DND-41 (cell line): Measurements from ENCODE around the gene CACNA2D3.
"Not testable (repeated sequence)": the region's sequence is repeated elsewhere in the genome, so short reads cannot be mapped to it uniquely, and the experiment has no call there.

Experiments
- ATAC-seq: fragments of 200-7000 bp; cut with Tn5 transposase; 3 replicates; pipeline ENCODE4 v1.9.1; 2021; ENCODE audit warnings: low read depth; ENCODE audit not compliant: insufficient read depth
- DNase-seq: peaks from one replicate; pipeline ENCODE4 v3.0.0-alpha.2; 2020
- H2AFZ ChIP-seq: 2 replicates; pipeline ENCODE4 v1.6.0; 2012; ENCODE audit warnings: low read depth, low read length
- H3K27ac ChIP-seq: 2 replicates; pipeline ENCODE4 v1.5.1; 2012; ENCODE audit warnings: low read length, inconsistent platforms
- H3K27me3 ChIP-seq: fragments of 200-600 bp; sonication (generic); 2 replicates; pipeline ENCODE4 v1.6.0; 2012; ENCODE audit warnings: low read length, mild to moderate bottlenecking, inconsistent platforms; ENCODE audit not compliant: insufficient read depth, poor library complexity
- H3K36me3 ChIP-seq: 2 replicates; pipeline ENCODE4 v1.5.1; 2012; ENCODE audit warnings: low read length, inconsistent platforms; ENCODE audit not compliant: insufficient read depth
- H3K4me1 ChIP-seq: 2 replicates; pipeline ENCODE4 v1.5.1; 2012; ENCODE audit warnings: mild to moderate bottlenecking, low read length; ENCODE audit not compliant: insufficient read depth
- H3K4me2 ChIP-seq: 2 replicates; pipeline ENCODE4 v1.6.0; 2012; ENCODE audit warnings: mild to moderate bottlenecking, moderate library complexity, low read length, inconsistent platforms; ENCODE audit not compliant: insufficient read depth
- H3K4me3 ChIP-seq, 2 experiments: fragments of 200-600 bp in 1 of 2; shearing (Covaris generic) in 1 of 2; 2 replicates each; pipeline ENCODE4 v1.5.1; 2012 to 2016; ENCODE audit warnings: inconsistent platforms in 2 of 2, low read length in 2 of 2, mild to moderate bottlenecking in 2 of 2, low read depth in 1 of 2, moderate library complexity in 1 of 2
- H3K79me2 ChIP-seq: 2 replicates; pipeline ENCODE4 v1.6.0; 2012; ENCODE audit warnings: low read length, inconsistent platforms; ENCODE audit not compliant: insufficient read depth
- H3K9ac ChIP-seq: 2 replicates; pipeline ENCODE4 v1.6.0; 2012; ENCODE audit warnings: low read depth, mild to moderate bottlenecking, inconsistent platforms, low read length, moderate library complexity
- H3K9me3 ChIP-seq: 2 replicates; pipeline ENCODE4 v1.5.1; 2012; ENCODE audit warnings: low read length, moderate library complexity, mild to moderate bottlenecking, inconsistent platforms; ENCODE audit not compliant: insufficient read depth, severe bottlenecking
- H4K20me1 ChIP-seq: 2 replicates; pipeline ENCODE4 v1.6.0; 2012; ENCODE audit warnings: low read length; ENCODE audit not compliant: insufficient read depth
- EZH2 ChIP-seq: IDR thresholded peaks from 3 replicates; pipeline ENCODE4 v1.6.1; 2012; ENCODE audit warnings: borderline replicate concordance, low read depth, mild to moderate bottlenecking, moderate library complexity, low read length, inconsistent platforms; ENCODE audit not compliant: severe bottlenecking
- TF ChIP-seq, protein P1 (sequence below): IDR thresholded peaks from 2 replicates; pipeline ENCODE4 v1.5.1; 2012; ENCODE audit warnings: borderline replicate concordance, low read length, moderate library complexity, mild to moderate bottlenecking; ENCODE audit not compliant: poor library complexity, severe bottlenecking; ENCODE audit errors: extremely low read depth

CACNA2D3 gene

DNA sequence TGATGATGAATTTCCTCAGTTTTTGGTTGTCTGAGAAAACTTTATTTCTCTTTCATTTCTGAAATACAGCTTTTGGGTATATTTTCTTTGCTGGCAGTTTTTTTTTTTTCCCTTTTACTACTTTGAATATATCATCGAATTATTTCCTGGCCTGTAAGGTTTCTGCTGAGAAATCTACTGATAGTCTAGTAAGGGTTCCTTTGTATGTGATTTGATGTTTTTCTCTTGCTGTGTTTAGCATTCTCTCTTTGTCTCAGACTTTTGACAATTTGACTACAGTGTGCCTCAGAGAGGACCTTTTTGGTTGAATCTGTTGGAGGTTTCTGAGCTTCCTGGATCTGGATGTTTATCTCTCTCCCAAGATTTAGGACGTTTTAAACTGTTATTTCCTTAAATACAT is 336.0 kb downstream of the CACNA2D3 start:
- DNase-seq (no peak), ATAC-seq (no peak)
- no peak overlapping the region for H3K4me2 ChIP-seq

DNA sequence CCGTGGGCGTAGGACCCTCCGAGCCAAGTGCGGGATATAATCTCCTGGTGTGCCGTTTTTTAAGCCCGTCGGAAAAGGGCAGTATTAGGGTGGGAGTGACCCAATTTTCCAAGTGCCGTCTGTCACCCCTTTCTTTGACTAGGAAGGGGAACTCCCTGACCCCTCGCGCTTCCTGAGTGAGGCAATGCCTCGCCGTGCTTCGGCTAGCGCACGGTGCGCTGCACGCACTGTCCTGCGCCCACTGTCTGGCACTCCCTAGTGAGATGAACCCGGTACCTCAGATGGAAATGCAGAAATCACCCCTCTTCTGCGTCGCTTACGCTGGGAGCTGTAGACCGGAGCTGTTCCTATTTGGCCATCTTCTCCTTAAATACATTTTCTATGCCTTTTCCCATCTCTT is 342.2 kb downstream of the CACNA2D3 start:
- H3K4me2 ChIP-seq, H3K4me1 ChIP-seq, DNase-seq, H3K27ac ChIP-seq, ATAC-seq, H4K20me1 ChIP-seq, H3K79me2 ChIP-seq, H3K36me3 ChIP-seq, H3K4me3 ChIP-seq, H3K9me3 ChIP-seq, H3K27me3 ChIP-seq, H3K9ac ChIP-seq, H2AFZ ChIP-seq: not testable (repeated sequence)

More for the DNA sequence above, 336.0 kb downstream of the CACNA2D3 start:
- Histone ChIP-seq H3K4me1 (no peaks in the 10 kb centered on the region), H3K36me3 (no peaks in the 10 kb centered on the region), H4K20me1 (no peaks in the 10 kb centered on the region), H3K9ac (no peak overlapping the region), H3K27me3 (no peaks in the 10 kb centered on the region), H3K9me3 (no peaks in the 10 kb centered on the region), H2AFZ (no peak overlapping the region), H3K27ac (no peak overlapping the region), H3K79me2 (no peaks in the 10 kb centered on the region), H3K4me3 (no peak overlapping the region)
- TF ChIP-seq, protein P1, sequence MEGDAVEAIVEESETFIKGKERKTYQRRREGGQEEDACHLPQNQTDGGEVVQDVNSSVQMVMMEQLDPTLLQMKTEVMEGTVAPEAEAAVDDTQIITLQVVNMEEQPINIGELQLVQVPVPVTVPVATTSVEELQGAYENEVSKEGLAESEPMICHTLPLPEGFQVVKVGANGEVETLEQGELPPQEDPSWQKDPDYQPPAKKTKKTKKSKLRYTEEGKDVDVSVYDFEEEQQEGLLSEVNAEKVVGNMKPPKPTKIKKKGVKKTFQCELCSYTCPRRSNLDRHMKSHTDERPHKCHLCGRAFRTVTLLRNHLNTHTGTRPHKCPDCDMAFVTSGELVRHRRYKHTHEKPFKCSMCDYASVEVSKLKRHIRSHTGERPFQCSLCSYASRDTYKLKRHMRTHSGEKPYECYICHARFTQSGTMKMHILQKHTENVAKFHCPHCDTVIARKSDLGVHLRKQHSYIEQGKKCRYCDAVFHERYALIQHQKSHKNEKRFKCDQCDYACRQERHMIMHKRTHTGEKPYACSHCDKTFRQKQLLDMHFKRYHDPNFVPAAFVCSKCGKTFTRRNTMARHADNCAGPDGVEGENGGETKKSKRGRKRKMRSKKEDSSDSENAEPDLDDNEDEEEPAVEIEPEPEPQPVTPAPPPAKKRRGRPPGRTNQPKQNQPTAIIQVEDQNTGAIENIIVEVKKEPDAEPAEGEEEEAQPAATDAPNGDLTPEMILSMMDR = no peak
- TF ChIP-seq EZH2 = no peak

- no peaks in the 10 kb centered on the region for H3K27me3 ChIP-seq
- ATAC-seq = no peak
- H3K9ac ChIP-seq = no peak overlapping the region
- no peaks in the 10 kb centered on the region for H3K79me2 ChIP-seq
- no peaks in the 10 kb centered on the region for H3K36me3 ChIP-seq
- H4K20me1 ChIP-seq = no peaks in the 10 kb centered on the region
- TF ChIP-seq, protein P1 = no peak
- no peak for TF ChIP-seq EZH2
- H3K9me3 ChIP-seq = no peaks in the 10 kb centered on the region
- H3K27ac ChIP-seq = no peak overlapping the region
- no peak overlapping the region for H3K4me3 ChIP-seq
- DNase-seq = no peak
- no peaks in the 10 kb centered on the region for H3K4me1 ChIP-seq
- no peak overlapping the region for H3K4me2 ChIP-seq
- H2AFZ ChIP-seq = no peak overlapping the region
These were observed 354.5 kb downstream of the CACNA2D3 start for GRCh38 chr3:54476891-54477290.

GRCh38 chr3:54481606-54482365 is 359.4 kb downstream of the CACNA2D3 start:
- ATAC-seq (no peak), DNase-seq (no peak)
- TF ChIP-seq EZH2 = no peak
- TF ChIP-seq, protein P1 = no peak

More at GRCh38 chr3:54481606-54482365, 359.4 kb downstream of the CACNA2D3 start:
- H3K27me3 ChIP-seq = no peaks in the 10 kb centered on the region
- H4K20me1 ChIP-seq = no peaks in the 10 kb centered on the region
- H3K27ac ChIP-seq = no peak overlapping the region
- no peak overlapping the region for H3K4me3 ChIP-seq
- H3K4me1 ChIP-seq = no peaks in the 10 kb centered on the region
- H3K9ac ChIP-seq = no peak overlapping the region
- H3K79me2 ChIP-seq = no peaks in the 10 kb centered on the region
- no peak overlapping the region for H3K4me2 ChIP-seq
- no peaks in the 10 kb centered on the region for H3K36me3 ChIP-seq
- H2AFZ ChIP-seq = no peak overlapping the region
- H3K9me3 ChIP-seq = no peaks in the 10 kb centered on the region
